ENCODE data around the gene CCDC27. TPM values are rescaled to one million over a fixed set of nuclear protein-coding genes. Genes with fewer than 3 reads are reported as not detected.
A peak's percentile ranks its signal among the peaks of the same experiment; 100 is the strongest.
"Not testable (repeated sequence)": the region's sequence is repeated elsewhere in the genome, so short reads cannot be mapped to it uniquely, and the experiment has no call there.

CCDC27 gene
- total and polyA plus RNA-seq, 4 donors: not detected

GRCh38 chr1:3803905-3804626, 51.8 kb downstream of the CCDC27 start:
- H3K27me3 ChIP-seq (ENCODE audit: control insufficient read depth in 1 of 2, insufficient read depth in 2 of 2, low read length in 1 of 2): no peaks in the 10 kb centered on the region
- DNase-seq: no peak
- intact Hi-C loops (cut with DNase I): no loop called here
- no peaks in the 10 kb centered on the region for H3K9me3 ChIP-seq (ENCODE audit: control insufficient read depth, low read length)
- no peaks in the 10 kb centered on the region for H3K4me1 ChIP-seq (ENCODE audit: control insufficient read depth in 1 of 2, insufficient read depth in 2 of 2, low read length in 2 of 2)
- H3K27ac ChIP-seq (ENCODE audit: low read depth in 1 of 2, low read length in 2 of 2): no peak overlapping the region
- WGBS, 2 donors: 53 to 60% methylated on average over 19 of the region's 19 CpGs
- no peak for ATAC-seq (ENCODE audit: low FRiP score)
- H3K4me3 ChIP-seq (ENCODE audit: low read length in 2 of 2): no peak overlapping the region
- no peaks in the 10 kb centered on the region for H3K36me3 ChIP-seq (ENCODE audit: control insufficient read depth in 1 of 2, insufficient read depth in 2 of 2, low read length in 1 of 2)

GRCh38 chr1:3804627-3804944, 52.3 kb downstream of the CCDC27 start:
- DNase-seq; H3K9me3 ChIP-seq (ENCODE audit: control insufficient read depth, low read length); H3K27ac ChIP-seq (ENCODE audit: low read depth in 1 of 2, low read length in 2 of 2); H3K4me1 ChIP-seq (ENCODE audit: control insufficient read depth in 1 of 2, insufficient read depth in 2 of 2, low read length in 2 of 2); H3K36me3 ChIP-seq (ENCODE audit: control insufficient read depth in 1 of 2, insufficient read depth in 2 of 2, low read length in 1 of 2); H3K27me3 ChIP-seq (ENCODE audit: control insufficient read depth in 1 of 2, insufficient read depth in 2 of 2, low read length in 1 of 2); intact Hi-C loops (cut with DNase I); H3K4me3 ChIP-seq (ENCODE audit: low read length in 2 of 2); ATAC-seq (ENCODE audit: low FRiP score): not testable (repeated sequence)
- 58 to 75% methylated on average over 7 of the region's 7 CpGs for WGBS, 2 donors

GRCh38 chr1:3805038-3805437, 52.8 kb downstream of the CCDC27 start:
- Histone ChIP-seq H3K9me3 (ENCODE audit: control insufficient read depth, low read length) (no peaks in the 10 kb centered on the region), H3K4me3 (ENCODE audit: low read length in 2 of 2) (no peak overlapping the region), H3K27ac (ENCODE audit: low read depth in 1 of 2, low read length in 2 of 2) (no peak overlapping the region), H3K4me1 (ENCODE audit: control insufficient read depth in 1 of 2, insufficient read depth in 2 of 2, low read length in 2 of 2) (no peaks in the 10 kb centered on the region), H3K27me3 (ENCODE audit: control insufficient read depth in 1 of 2, insufficient read depth in 2 of 2, low read length in 1 of 2) (no peaks in the 10 kb centered on the region), H3K36me3 (ENCODE audit: control insufficient read depth in 1 of 2, insufficient read depth in 2 of 2, low read length in 1 of 2) (no peaks in the 10 kb centered on the region)
- 82 to 85% methylated on average over 11 of the region's 11 CpGs for WGBS, 2 donors
- ATAC-seq (ENCODE audit: low FRiP score) (no peak), DNase-seq (no peak)
- intact Hi-C loops (cut with DNase I): no loop called here

DNA sequence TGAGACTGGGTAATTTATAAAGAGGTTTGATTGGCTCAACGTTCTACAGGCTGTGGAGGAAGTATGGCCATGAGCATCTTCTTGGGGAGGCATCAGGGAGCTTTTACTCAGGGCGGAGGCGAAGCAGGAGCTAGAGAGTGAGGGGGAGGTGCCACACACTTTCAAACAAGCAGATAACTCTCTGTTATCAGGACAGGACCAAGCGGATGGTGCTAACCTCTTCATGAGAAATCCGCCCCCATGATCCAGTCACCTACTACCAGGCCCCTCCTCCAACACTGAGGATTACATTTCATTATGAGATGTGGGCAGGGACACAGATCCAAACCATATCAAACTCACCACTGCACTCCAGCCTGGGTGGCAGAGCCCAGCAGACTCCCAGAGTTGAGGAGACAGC, 55.5 kb downstream of the CCDC27 start:
- H3K36me3 ChIP-seq (ENCODE audit: control insufficient read depth in 1 of 2, insufficient read depth in 2 of 2, low read length in 1 of 2): no peaks in the 10 kb centered on the region
- ATAC-seq (ENCODE audit: low FRiP score) (no peak), DNase-seq (peak; percentile 9 to 12)
- intact Hi-C loops (cut with DNase I): no loop called here
- WGBS, 2 donors: 77 to 85% methylated on average over 5 of the region's 5 CpGs
- no peaks in the 10 kb centered on the region for H3K9me3 ChIP-seq (ENCODE audit: control insufficient read depth, low read length)
- H3K4me3 ChIP-seq (ENCODE audit: low read length in 2 of 2): no peak overlapping the region
- H3K4me1 ChIP-seq (ENCODE audit: control insufficient read depth in 1 of 2, insufficient read depth in 2 of 2, low read length in 2 of 2): no peaks in the 10 kb centered on the region
- no peaks in the 10 kb centered on the region for H3K27me3 ChIP-seq (ENCODE audit: control insufficient read depth in 1 of 2, insufficient read depth in 2 of 2, low read length in 1 of 2)
- no peak overlapping the region for H3K27ac ChIP-seq (ENCODE audit: low read depth in 1 of 2, low read length in 2 of 2)

GRCh38 chr1:3809680-3810079, 57.4 kb downstream of the CCDC27 start:
- ATAC-seq (ENCODE audit: low FRiP score) (no peak), DNase-seq (peak in 1 of 2 donors; percentile 43)
- intact Hi-C loops (cut with DNase I): no loop called here
- Histone ChIP-seq H3K36me3 (ENCODE audit: control insufficient read depth in 1 of 2, insufficient read depth in 2 of 2, low read length in 1 of 2) (peaks cover 0 to 2% of the 10 kb centered on the region in 2 donors), H3K9me3 (ENCODE audit: control insufficient read depth, low read length) (no peaks in the 10 kb centered on the region), H3K4me1 (ENCODE audit: control insufficient read depth in 1 of 2, insufficient read depth in 2 of 2, low read length in 2 of 2) (no peaks in the 10 kb centered on the region), H3K27me3 (ENCODE audit: control insufficient read depth in 1 of 2, insufficient read depth in 2 of 2, low read length in 1 of 2) (no peaks in the 10 kb centered on the region), H3K27ac (ENCODE audit: low read depth in 1 of 2, low read length in 2 of 2) (no peak overlapping the region), H3K4me3 (ENCODE audit: low read length in 2 of 2) (no peak overlapping the region)
- WGBS, 2 donors: 62 to 73% methylated on average over 7 of the region's 7 CpGs

DNA sequence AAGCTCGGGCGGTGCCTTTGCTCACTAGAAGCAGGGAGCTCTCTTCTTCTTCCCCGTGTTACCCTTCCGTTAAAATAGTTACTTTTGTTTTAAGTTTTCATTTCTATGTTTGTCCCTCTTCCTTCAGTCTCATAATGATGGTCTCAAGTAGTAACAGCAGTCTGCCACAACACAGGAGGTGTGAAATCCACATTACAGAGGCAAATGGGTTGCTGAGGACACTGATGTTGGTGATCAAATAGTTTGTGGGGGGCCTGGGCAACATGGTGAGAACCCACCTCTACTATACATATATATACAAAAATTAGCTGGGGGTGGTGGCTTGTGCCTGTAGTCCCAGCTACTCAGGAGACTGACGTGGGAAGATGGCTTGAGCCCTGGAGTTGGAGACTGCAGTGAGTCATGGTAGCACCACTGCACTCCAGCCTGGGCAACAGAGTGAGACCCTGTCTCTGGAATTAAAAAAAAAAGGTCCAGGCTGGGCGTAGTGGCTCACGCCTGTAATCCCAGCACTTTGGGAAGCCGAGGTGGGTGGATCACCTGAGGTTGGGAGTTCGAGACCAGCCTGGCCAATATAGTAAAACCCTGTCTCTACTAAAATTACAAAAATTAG, 58.0 kb downstream of the CCDC27 start:
- ATAC-seq (ENCODE audit: low FRiP score); H3K4me3 ChIP-seq (ENCODE audit: low read length in 2 of 2); H3K9me3 ChIP-seq (ENCODE audit: control insufficient read depth, low read length); H3K36me3 ChIP-seq (ENCODE audit: control insufficient read depth in 1 of 2, insufficient read depth in 2 of 2, low read length in 1 of 2); intact Hi-C loops (cut with DNase I); H3K27ac ChIP-seq (ENCODE audit: low read depth in 1 of 2, low read length in 2 of 2); H3K4me1 ChIP-seq (ENCODE audit: control insufficient read depth in 1 of 2, insufficient read depth in 2 of 2, low read length in 2 of 2); H3K27me3 ChIP-seq (ENCODE audit: control insufficient read depth in 1 of 2, insufficient read depth in 2 of 2, low read length in 1 of 2): not testable (repeated sequence)
- DNase-seq: peak; percentile 9 to 23
- 78 to 80% methylated on average over 9 of the region's 9 CpGs for WGBS, 2 donors

GRCh38 chr1:3811595-3811911, 59.3 kb downstream of the CCDC27 start:
- DNase-seq: no peak
- Histone ChIP-seq H3K27ac (ENCODE audit: low read depth in 1 of 2, low read length in 2 of 2) (no peak overlapping the region), H3K36me3 (ENCODE audit: control insufficient read depth in 1 of 2, insufficient read depth in 2 of 2, low read length in 1 of 2) (peaks cover 0 to 3% of the 10 kb centered on the region in 2 donors), H3K4me1 (ENCODE audit: control insufficient read depth in 1 of 2, insufficient read depth in 2 of 2, low read length in 2 of 2) (no peaks in the 10 kb centered on the region), H3K9me3 (ENCODE audit: control insufficient read depth, low read length) (no peaks in the 10 kb centered on the region), H3K27me3 (ENCODE audit: control insufficient read depth in 1 of 2, insufficient read depth in 2 of 2, low read length in 1 of 2) (no peaks in the 10 kb centered on the region), H3K4me3 (ENCODE audit: low read length in 2 of 2) (no peak overlapping the region)
- WGBS, 2 donors: 37 to 47% methylated on average over 2 of the region's 2 CpGs
- intact Hi-C loops (cut with DNase I): no loop called here
- ATAC-seq (ENCODE audit: low FRiP score): no peak

DNA sequence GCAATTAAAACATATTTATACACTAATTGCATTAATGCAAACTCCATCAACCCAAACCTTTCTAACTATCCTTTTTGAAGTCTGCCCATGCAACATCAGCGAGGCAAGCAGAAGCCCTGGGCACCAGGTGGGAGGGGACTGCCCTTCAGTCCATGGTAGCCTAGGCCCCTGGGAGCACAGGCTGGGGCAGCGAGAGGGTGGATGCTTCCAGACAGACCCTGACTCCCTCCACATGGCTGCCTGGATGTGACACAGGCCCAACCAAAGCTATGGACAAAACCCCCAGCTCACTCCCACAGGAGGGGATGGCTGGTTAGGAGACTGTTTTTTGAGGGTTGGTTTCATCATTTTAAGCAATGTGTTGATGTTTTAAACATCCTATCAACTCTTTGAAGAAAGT, 61.8 kb downstream of the CCDC27 start:
- DNase-seq (peak in 1 of 2 donors; percentile 15), ATAC-seq (ENCODE audit: low FRiP score) (no peak)
- Histone ChIP-seq H3K9me3 (ENCODE audit: control insufficient read depth, low read length) (no peaks in the 10 kb centered on the region), H3K4me1 (ENCODE audit: control insufficient read depth in 1 of 2, insufficient read depth in 2 of 2, low read length in 2 of 2) (no peaks in the 10 kb centered on the region), H3K27me3 (ENCODE audit: control insufficient read depth in 1 of 2, insufficient read depth in 2 of 2, low read length in 1 of 2) (no peaks in the 10 kb centered on the region), H3K4me3 (ENCODE audit: low read length in 2 of 2) (no peak overlapping the region), H3K36me3 (ENCODE audit: control insufficient read depth in 1 of 2, insufficient read depth in 2 of 2, low read length in 1 of 2) (peaks cover 0 to 3% of the 10 kb centered on the region in 2 donors), H3K27ac (ENCODE audit: low read depth in 1 of 2, low read length in 2 of 2) (no peak overlapping the region)
- intact Hi-C loops (cut with DNase I): no loop called here
- 95 to 100% methylated on average over 2 of the region's 2 CpGs for WGBS, 2 donors

DNA sequence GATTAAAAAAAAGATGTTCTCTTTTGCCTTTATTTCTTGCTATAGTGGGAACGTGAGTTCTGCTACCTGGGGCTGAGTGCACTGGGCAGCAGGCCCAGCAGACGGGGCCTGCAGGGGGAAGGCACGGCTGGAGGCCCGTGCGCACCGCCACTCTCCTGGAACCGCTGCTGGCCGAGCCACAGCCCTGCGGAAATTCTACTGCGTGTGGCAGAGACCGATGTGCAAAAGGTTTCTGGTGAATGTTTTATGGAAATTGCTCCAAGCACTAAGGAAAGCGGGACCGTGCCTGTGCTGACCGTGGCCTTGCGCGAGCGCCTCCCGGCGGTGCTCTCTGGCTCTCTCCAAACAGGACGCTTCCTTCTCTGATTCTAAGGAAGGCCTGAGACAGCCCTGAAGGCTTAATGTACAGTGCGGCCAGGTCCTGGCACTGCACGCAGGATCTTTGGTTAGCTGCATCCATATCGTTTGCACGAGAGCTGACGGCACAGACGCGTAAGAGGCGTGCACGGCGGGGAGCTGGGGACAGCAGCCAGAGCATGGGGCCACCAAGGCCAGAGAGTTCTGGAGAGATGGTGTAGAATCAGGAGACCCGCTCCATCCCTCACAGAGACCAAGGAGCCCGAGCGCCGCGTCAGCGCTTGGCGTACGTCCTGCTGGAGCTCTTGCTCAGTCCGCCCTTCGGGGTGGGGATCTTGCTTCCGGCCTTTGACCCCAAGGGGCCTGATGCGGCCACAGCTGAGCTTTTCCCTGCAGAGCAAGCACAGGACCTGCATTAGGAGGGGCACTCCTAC, 62.7 kb downstream of the CCDC27 start:
- ATAC-seq (ENCODE audit: low FRiP score) (no peak), DNase-seq (peak; percentile 30 to 65)
- intact Hi-C loops (cut with DNase I): no loop called here
- peaks cover 0 to 3% of the 10 kb centered on the region in 2 donors for H3K36me3 ChIP-seq (ENCODE audit: control insufficient read depth in 1 of 2, insufficient read depth in 2 of 2, low read length in 1 of 2)
- no peak overlapping the region for H3K4me3 ChIP-seq (ENCODE audit: low read length in 2 of 2)
- WGBS, 2 donors: 88 to 92% methylated on average over 42 of the region's 42 CpGs
- no peaks in the 10 kb centered on the region for H3K9me3 ChIP-seq (ENCODE audit: control insufficient read depth, low read length)
- H3K27me3 ChIP-seq (ENCODE audit: control insufficient read depth in 1 of 2, insufficient read depth in 2 of 2, low read length in 1 of 2): no peaks in the 10 kb centered on the region
- H3K4me1 ChIP-seq (ENCODE audit: control insufficient read depth in 1 of 2, insufficient read depth in 2 of 2, low read length in 2 of 2): no peaks in the 10 kb centered on the region
- no peak overlapping the region for H3K27ac ChIP-seq (ENCODE audit: low read depth in 1 of 2, low read length in 2 of 2)
